ENCODE data around the gene CARD8. TPM values are rescaled to one million over a fixed set of nuclear protein-coding genes. Genes with fewer than 3 reads are reported as not detected.

CARD8 gene
- total and polyA plus RNA-seq, 2 experiments from 2014 or later = 16.6 to 17.1 TPM

DNA sequence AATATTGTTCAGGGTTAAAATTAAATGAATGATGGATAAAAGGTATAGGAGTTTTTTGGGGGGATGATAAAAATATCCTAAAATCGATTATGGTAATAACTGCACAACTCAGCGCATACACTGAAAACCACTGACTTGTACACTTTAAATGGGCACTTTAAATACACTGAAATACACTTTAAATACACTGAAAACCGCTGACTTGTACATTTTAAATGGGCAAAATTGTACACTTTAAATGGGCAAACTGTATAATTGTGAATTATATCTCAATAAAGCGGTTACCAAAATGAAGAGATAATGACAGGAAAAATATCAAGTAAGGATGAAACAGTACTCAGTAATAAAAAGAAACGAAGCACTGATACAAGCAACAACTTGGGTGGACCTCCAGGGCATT is 87.0 kb downstream of the CARD8 start:
- Histone ChIP-seq H4K20me1 (replicated peaks; ENCODE audit: insufficient read depth) (peaks cover 20% of the 10 kb centered on the region), H3K4me1 (ENCODE audit: insufficient read depth) (peaks cover 8% of the 10 kb centered on the region), H3K36me3 (ENCODE audit: insufficient read depth) (peaks cover 14% of the 10 kb centered on the region), H3F3A (replicated peaks; ENCODE audit: low read depth) (no peaks in the 10 kb centered on the region), H2AFZ (no peak overlapping the region), H3K27me3 (ENCODE audit: insufficient read depth) (no peaks in the 10 kb centered on the region), H3K4me3 (no peak overlapping the region), H3K4me2 (no peak overlapping the region; the same call in 1 of the 2 replicates), H3K27ac (ENCODE audit: low read depth) (no peak overlapping the region), H3K9me2 (ENCODE audit: insufficient read depth) (no peaks in the 10 kb centered on the region), H3K79me2 (replicated peaks; ENCODE audit: insufficient read depth) (peaks cover 59% of the 10 kb centered on the region)
- TF ChIP-seq STAT1 (IDR thresholded peaks at IDR 0.05; ENCODE audit: unreplicated experiment) (no peak), POLR2AphosphoS5 (IDR thresholded peaks at IDR 0.05; ENCODE audit: low read depth) (no peak), JUNB (IDR thresholded peaks at IDR 0.05; ENCODE audit: unreplicated experiment) (no peak), EZH2 (IDR thresholded peaks at IDR 0.05; ENCODE audit: low read depth, unreplicated experiment) (no peak), NANOG (IDR thresholded peaks at IDR 0.05; ENCODE audit: borderline replicate concordance) (no peak), ZNF114 (CRISPR knock-in tag; IDR thresholded peaks at IDR 0.05) (no peak), EZH2phosphoT487 (IDR thresholded peaks at IDR 0.05; ENCODE audit: unreplicated experiment) (no peak), CREB1 (CRISPR knock-in tag; IDR thresholded peaks at IDR 0.05; ENCODE audit: low read depth) (no peak), ZNF331 (CRISPR knock-in tag; IDR thresholded peaks at IDR 0.05; ENCODE audit: low read depth) (no peak)
- TF ChIP-seq, protein P1, sequence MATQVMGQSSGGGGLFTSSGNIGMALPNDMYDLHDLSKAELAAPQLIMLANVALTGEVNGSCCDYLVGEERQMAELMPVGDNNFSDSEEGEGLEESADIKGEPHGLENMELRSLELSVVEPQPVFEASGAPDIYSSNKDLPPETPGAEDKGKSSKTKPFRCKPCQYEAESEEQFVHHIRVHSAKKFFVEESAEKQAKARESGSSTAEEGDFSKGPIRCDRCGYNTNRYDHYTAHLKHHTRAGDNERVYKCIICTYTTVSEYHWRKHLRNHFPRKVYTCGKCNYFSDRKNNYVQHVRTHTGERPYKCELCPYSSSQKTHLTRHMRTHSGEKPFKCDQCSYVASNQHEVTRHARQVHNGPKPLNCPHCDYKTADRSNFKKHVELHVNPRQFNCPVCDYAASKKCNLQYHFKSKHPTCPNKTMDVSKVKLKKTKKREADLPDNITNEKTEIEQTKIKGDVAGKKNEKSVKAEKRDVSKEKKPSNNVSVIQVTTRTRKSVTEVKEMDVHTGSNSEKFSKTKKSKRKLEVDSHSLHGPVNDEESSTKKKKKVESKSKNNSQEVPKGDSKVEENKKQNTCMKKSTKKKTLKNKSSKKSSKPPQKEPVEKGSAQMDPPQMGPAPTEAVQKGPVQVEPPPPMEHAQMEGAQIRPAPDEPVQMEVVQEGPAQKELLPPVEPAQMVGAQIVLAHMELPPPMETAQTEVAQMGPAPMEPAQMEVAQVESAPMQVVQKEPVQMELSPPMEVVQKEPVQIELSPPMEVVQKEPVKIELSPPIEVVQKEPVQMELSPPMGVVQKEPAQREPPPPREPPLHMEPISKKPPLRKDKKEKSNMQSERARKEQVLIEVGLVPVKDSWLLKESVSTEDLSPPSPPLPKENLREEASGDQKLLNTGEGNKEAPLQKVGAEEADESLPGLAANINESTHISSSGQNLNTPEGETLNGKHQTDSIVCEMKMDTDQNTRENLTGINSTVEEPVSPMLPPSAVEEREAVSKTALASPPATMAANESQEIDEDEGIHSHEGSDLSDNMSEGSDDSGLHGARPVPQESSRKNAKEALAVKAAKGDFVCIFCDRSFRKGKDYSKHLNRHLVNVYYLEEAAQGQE (IDR thresholded peaks at IDR 0.05; ENCODE audit: unreplicated experiment) = no peak
- TF ChIP-seq, protein P2, sequence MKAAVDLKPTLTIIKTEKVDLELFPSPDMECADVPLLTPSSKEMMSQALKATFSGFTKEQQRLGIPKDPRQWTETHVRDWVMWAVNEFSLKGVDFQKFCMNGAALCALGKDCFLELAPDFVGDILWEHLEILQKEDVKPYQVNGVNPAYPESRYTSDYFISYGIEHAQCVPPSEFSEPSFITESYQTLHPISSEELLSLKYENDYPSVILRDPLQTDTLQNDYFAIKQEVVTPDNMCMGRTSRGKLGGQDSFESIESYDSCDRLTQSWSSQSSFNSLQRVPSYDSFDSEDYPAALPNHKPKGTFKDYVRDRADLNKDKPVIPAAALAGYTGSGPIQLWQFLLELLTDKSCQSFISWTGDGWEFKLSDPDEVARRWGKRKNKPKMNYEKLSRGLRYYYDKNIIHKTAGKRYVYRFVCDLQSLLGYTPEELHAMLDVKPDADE (IDR thresholded peaks at IDR 0.05) = no peak
- TF ChIP-seq, protein P3, sequence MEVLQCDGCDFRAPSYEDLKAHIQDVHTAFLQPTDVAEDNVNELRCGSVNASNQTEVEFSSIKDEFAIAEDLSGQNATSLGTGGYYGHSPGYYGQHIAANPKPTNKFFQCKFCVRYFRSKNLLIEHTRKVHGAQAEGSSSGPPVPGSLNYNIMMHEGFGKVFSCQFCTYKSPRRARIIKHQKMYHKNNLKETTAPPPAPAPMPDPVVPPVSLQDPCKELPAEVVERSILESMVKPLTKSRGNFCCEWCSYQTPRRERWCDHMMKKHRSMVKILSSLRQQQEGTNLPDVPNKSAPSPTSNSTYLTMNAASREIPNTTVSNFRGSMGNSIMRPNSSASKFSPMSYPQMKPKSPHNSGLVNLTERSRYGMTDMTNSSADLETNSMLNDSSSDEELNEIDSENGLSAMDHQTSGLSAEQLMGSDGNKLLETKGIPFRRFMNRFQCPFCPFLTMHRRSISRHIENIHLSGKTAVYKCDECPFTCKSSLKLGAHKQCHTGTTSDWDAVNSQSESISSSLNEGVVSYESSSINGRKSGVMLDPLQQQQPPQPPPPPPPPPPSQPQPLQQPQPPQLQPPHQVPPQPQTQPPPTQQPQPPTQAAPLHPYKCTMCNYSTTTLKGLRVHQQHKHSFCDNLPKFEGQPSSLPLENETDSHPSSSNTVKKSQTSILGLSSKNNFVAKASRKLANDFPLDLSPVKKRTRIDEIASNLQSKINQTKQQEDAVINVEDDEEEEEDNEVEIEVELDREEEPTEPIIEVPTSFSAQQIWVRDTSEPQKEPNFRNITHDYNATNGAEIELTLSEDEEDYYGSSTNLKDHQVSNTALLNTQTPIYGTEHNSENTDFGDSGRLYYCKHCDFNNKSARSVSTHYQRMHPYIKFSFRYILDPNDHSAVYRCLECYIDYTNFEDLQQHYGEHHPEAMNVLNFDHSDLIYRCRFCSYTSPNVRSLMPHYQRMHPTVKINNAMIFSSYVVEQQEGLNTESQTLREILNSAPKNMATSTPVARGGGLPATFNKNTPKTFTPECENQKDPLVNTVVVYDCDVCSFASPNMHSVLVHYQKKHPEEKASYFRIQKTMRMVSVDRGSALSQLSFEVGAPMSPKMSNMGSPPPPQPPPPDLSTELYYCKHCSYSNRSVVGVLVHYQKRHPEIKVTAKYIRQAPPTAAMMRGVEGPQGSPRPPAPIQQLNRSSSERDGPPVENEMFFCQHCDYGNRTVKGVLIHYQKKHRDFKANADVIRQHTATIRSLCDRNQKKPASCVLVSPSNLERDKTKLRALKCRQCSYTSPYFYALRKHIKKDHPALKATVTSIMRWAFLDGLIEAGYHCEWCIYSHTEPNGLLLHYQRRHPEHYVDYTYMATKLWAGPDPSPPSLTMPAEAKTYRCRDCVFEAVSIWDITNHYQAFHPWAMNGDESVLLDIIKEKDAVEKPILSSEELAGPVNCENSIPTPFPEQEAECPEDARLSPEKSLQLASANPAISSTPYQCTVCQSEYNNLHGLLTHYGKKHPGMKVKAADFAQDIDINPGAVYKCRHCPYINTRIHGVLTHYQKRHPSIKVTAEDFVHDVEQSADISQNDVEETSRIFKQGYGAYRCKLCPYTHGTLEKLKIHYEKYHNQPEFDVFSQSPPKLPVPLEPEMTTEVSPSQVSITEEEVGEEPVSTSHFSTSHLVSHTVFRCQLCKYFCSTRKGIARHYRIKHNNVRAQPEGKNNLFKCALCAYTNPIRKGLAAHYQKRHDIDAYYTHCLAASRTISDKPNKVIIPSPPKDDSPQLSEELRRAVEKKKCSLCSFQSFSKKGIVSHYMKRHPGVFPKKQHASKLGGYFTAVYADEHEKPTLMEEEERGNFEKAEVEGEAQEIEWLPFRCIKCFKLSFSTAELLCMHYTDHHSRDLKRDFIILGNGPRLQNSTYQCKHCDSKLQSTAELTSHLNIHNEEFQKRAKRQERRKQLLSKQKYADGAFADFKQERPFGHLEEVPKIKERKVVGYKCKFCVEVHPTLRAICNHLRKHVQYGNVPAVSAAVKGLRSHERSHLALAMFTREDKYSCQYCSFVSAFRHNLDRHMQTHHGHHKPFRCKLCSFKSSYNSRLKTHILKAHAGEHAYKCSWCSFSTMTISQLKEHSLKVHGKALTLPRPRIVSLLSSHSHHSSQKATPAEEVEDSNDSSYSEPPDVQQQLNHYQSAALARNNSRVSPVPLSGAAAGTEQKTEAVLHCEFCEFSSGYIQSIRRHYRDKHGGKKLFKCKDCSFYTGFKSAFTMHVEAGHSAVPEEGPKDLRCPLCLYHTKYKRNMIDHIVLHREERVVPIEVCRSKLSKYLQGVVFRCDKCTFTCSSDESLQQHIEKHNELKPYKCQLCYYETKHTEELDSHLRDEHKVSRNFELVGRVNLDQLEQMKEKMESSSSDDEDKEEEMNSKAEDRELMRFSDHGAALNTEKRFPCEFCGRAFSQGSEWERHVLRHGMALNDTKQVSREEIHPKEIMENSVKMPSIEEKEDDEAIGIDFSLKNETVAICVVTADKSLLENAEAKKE (CRISPR knock-in tag; IDR thresholded peaks at IDR 0.05) = no peak
- TF ChIP-seq, protein P4, sequence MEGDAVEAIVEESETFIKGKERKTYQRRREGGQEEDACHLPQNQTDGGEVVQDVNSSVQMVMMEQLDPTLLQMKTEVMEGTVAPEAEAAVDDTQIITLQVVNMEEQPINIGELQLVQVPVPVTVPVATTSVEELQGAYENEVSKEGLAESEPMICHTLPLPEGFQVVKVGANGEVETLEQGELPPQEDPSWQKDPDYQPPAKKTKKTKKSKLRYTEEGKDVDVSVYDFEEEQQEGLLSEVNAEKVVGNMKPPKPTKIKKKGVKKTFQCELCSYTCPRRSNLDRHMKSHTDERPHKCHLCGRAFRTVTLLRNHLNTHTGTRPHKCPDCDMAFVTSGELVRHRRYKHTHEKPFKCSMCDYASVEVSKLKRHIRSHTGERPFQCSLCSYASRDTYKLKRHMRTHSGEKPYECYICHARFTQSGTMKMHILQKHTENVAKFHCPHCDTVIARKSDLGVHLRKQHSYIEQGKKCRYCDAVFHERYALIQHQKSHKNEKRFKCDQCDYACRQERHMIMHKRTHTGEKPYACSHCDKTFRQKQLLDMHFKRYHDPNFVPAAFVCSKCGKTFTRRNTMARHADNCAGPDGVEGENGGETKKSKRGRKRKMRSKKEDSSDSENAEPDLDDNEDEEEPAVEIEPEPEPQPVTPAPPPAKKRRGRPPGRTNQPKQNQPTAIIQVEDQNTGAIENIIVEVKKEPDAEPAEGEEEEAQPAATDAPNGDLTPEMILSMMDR (conservative IDR thresholded peaks at IDR 0.05; ENCODE audit: low read depth in 2 of 2) = no peak
- H3K27ac Mint-ChIP-seq = no peak overlapping the region
- DNase-seq (ENCODE audit: low spot score) (no peak), ATAC-seq (no peak)
- no peaks in the 10 kb centered on the region; the same call in 1 of the 3 replicates for H3K9me3 Mint-ChIP-seq
- H3K4me1 Mint-ChIP-seq = peaks cover 17% of the 10 kb centered on the region
- peaks cover 35% of the 10 kb centered on the region for H3K36me3 Mint-ChIP-seq (ENCODE audit: low read depth)
- peak overlapping the region; percentile 95; the same call in 2 of the 3 replicates for H3K4me3 Mint-ChIP-seq
- H3K27me3 Mint-ChIP-seq (ENCODE audit: insufficient read depth, low read depth, poor library complexity) = peaks cover 8% of the 10 kb centered on the region

Data from GM23338 (cell line).